Measurements from ENCODE around the gene CTDSP1.
A peak's percentile ranks its signal among the peaks of the same experiment; 100 is the strongest.

CTDSP1 gene

GRCh38 chr2:218383892-218384519, 15.7 kb upstream of the CTDSP1 start:
- no peak for DNase-seq (ENCODE audit: low read depth in 2 of 2)

- no peak for DNase-seq (ENCODE audit: low read depth in 2 of 2)
Observed at GRCh38 chr2:218384975-218385374, 14.7 kb upstream of the CTDSP1 start.

- no peak for DNase-seq (ENCODE audit: low read depth in 2 of 2)
Observed at GRCh38 chr2:218386505-218387368, 12.9 kb upstream of the CTDSP1 start.

- no peak for DNase-seq (ENCODE audit: low read depth in 2 of 2)
Observed at GRCh38 chr2:218387369-218388194, 12.1 kb upstream of the CTDSP1 start.

- no peak for DNase-seq (ENCODE audit: low read depth in 2 of 2)
Observed at GRCh38 chr2:218389333-218390150, 10.1 kb upstream of the CTDSP1 start.

- no peak for DNase-seq (ENCODE audit: low read depth in 2 of 2)
Observed at GRCh38 chr2:218391202-218391601, 8.5 kb upstream of the CTDSP1 start.

GRCh38 chr2:218392459-218392858, 7.2 kb upstream of the CTDSP1 start:
- DNase-seq (ENCODE audit: low read depth in 2 of 2): no peak

- DNase-seq (ENCODE audit: low read depth in 2 of 2): no peak
Observed at GRCh38 chr2:218392891-218393462, 6.7 kb upstream of the CTDSP1 start.

GRCh38 chr2:218393750-218394290, 5.8 kb upstream of the CTDSP1 start:
- no peak for DNase-seq (ENCODE audit: low read depth in 2 of 2)

GRCh38 chr2:218394298-218395089, 5.2 kb upstream of the CTDSP1 start:
- DNase-seq (ENCODE audit: low read depth in 2 of 2): no peak

GRCh38 chr2:218395090-218395444, 4.6 kb upstream of the CTDSP1 start:
- DNase-seq (ENCODE audit: low read depth in 2 of 2): no peak

GRCh38 chr2:218395456-218395825, 4.2 kb upstream of the CTDSP1 start:
- DNase-seq (ENCODE audit: low read depth in 2 of 2): no peak

- peak; percentile 88 to 91 for DNase-seq (ENCODE audit: low read depth in 2 of 2)
Observed at GRCh38 chr2:218395826-218396687, 3.6 kb upstream of the CTDSP1 start.

- peak in 1 of 2 donors; percentile 44 for DNase-seq (ENCODE audit: low read depth in 2 of 2)
Observed at GRCh38 chr2:218396688-218397462, 2.8 kb upstream of the CTDSP1 start.

- DNase-seq (ENCODE audit: low read depth in 2 of 2): no peak
Observed at GRCh38 chr2:218397463-218397819, 2.2 kb upstream of the CTDSP1 start.

- peak in 1 of 2 donors; percentile 42 for DNase-seq (ENCODE audit: low read depth in 2 of 2)
Observed at GRCh38 chr2:218397820-218398436, 1.7 kb upstream of the CTDSP1 start.

GRCh38 chr2:218398437-218399390, 954 bp upstream of the CTDSP1 start:
- peak in 1 of 2 donors; percentile 67 for DNase-seq (ENCODE audit: low read depth in 2 of 2)
